HepG2 (cell line): ENCODE results near the gene RSPRY1. TPM values are rescaled to one million over a fixed set of nuclear protein-coding genes. Genes with fewer than 3 reads are reported as not detected.
A peak's percentile ranks its signal among the peaks of the same experiment; 100 is the strongest.

Experiments used
- ARNT ChIP-seq: fragments of 450-650 bp; IDR thresholded peaks from 2 replicates; pipeline ENCODE4 v1.6.1; 2017
- CEBPB ChIP-seq: IDR thresholded peaks from 2 replicates; pipeline ENCODE4 v1.6.1; 2011; ENCODE audit warnings: low read depth, low read length, improper control_type of control experiment, borderline replicate concordance
- FOXO1 ChIP-seq: sonication (generic); formaldehyde crosslinking; IDR thresholded peaks from 2 replicates; pipeline ENCODE4 v1.4.0; 2020; ENCODE audit warnings: missing genetic modification reagents
- HCFC1 ChIP-seq: fragments of 150-350 bp; IDR thresholded peaks from 2 replicates; pipeline ENCODE4 v1.6.1; 2014; ENCODE audit warnings: low read depth, low read length
- HMG20B ChIP-seq: conservative IDR thresholded peaks from 2 replicates; pipeline ENCODE4 v1.6.1; 2016; ENCODE audit warnings: missing genetic modification reagents, missing compliant biosample characterization
- KAT8 ChIP-seq: IDR thresholded peaks from 2 replicates; pipeline ENCODE4 v1.6.1; 2016; ENCODE audit warnings: missing genetic modification reagents, missing compliant biosample characterization
- KLF9 ChIP-seq: IDR thresholded peaks from 2 replicates; pipeline ENCODE4 v1.6.1; 2016; ENCODE audit warnings: low read depth
- MBD4 ChIP-seq: IDR thresholded peaks from 2 replicates; pipeline ENCODE4 v1.6.1; 2012; ENCODE audit warnings: low read length, inconsistent platforms, borderline replicate concordance
- MEF2D ChIP-seq: sonication (generic); formaldehyde crosslinking; IDR thresholded peaks from 2 replicates; pipeline ENCODE4 v1.5.1; 2020; ENCODE audit warnings: mild to moderate bottlenecking, missing genetic modification reagents
- PLRG1 ChIP-seq: fragments of 450-650 bp; conservative IDR thresholded peaks from 2 replicates; pipeline ENCODE4 v1.6.1; 2016
- RNF2 ChIP-seq: fragments of 450-650 bp; conservative IDR thresholded peaks from 2 replicates; pipeline ENCODE4 v1.6.1; 2016; ENCODE audit warnings: low read depth
- ZNF296 ChIP-seq: sonication (generic); formaldehyde crosslinking; conservative IDR thresholded peaks from 2 replicates; pipeline ENCODE4 v1.5.0; 2020; ENCODE audit warnings: mild to moderate bottlenecking, missing genetic modification reagents
- ZNF326 ChIP-seq: sonication (generic); formaldehyde crosslinking; IDR thresholded peaks from 2 replicates; pipeline ENCODE4 v1.4.0; 2020; ENCODE audit warnings: missing genetic modification reagents, borderline replicate concordance
- ZNF33B ChIP-seq: sonication (generic); formaldehyde crosslinking; IDR thresholded peaks from 2 replicates; pipeline ENCODE4 v1.5.1; 2020; ENCODE audit warnings: mild to moderate bottlenecking, missing genetic modification reagents
- ZNF512 ChIP-seq: sonication (generic); formaldehyde crosslinking; IDR thresholded peaks from 2 replicates; pipeline ENCODE4 v1.4.0; 2020; ENCODE audit warnings: mild to moderate bottlenecking, missing genetic modification reagents
- ZNF747 ChIP-seq: sonication (generic); formaldehyde crosslinking; IDR thresholded peaks from 2 replicates; pipeline ENCODE4 v1.8.1; 2023; ENCODE audit warnings: missing genetic modification reagents, mild to moderate bottlenecking, borderline replicate concordance
- ZNF761 ChIP-seq: sonication (generic); formaldehyde crosslinking; conservative IDR thresholded peaks from 2 replicates; pipeline ENCODE4 v1.4.0; 2020; ENCODE audit warnings: mild to moderate bottlenecking, missing genetic modification reagents
- ZNF790 ChIP-seq: sonication (generic); formaldehyde crosslinking; IDR thresholded peaks from 2 replicates; pipeline ENCODE4 v1.8.0; 2022; ENCODE audit warnings: missing genetic modification reagents, mild to moderate bottlenecking, borderline replicate concordance
- ZSCAN12 ChIP-seq: sonication (generic); formaldehyde crosslinking; IDR thresholded peaks from 2 replicates; pipeline ENCODE4 v1.9.0; 2021; ENCODE audit warnings: mild to moderate bottlenecking, missing genetic modification reagents
- polyA plus RNA-seq, 8 experiments: library from polyadenylated mRNA; depleted of rRNA in 3 of 8; stranded (reverse) in 7 of 8; unstranded in 1 of 8; fragments of >200 nt; fragmentation: Illumina TruSeq in 4 of 8; extraction: Trizol in 4 of 8; gene quantifications; 2 replicates each; pipeline versions ENCODE4 v1.2.1 to v1.2.3, GENCODE V29; 2011 to 2016; ENCODE audit warnings: low read depth in 4 of 8, missing spikeins in 1 of 8, mixed read lengths in 1 of 8; ENCODE audit not compliant: insufficient read depth in 1 of 8
- total RNA-seq, 5 experiments: library from RNA; depleted of rRNA; stranded (reverse); fragments of >200 nt; fragmentation: Illumina TruSeq; extraction: Trizol; gene quantifications; 2 replicates each; pipeline ENCODE4 v1.2.3, GENCODE V29; 2016; ENCODE audit warnings: low read depth in 1 of 5
- TF ChIP-seq, protein P1 (sequence below): IDR thresholded peaks from 2 replicates; pipeline ENCODE4 v1.6.1; 2016; ENCODE audit warnings: low read depth, missing genetic modification reagents, missing compliant biosample characterization
- TF ChIP-seq, protein P2 (sequence below): sonication (generic); formaldehyde crosslinking; IDR thresholded peaks from 2 replicates; pipeline ENCODE4 v1.5.1; 2020; ENCODE audit warnings: missing genetic modification reagents, mild to moderate bottlenecking, borderline replicate concordance

Gene RSPRY1
- total and polyA plus RNA-seq, 2 of the 13 experiments (the other 11 are each of a cell fraction or from before 2014, with no cell fraction given), result 53.4 to 61.0 TPM

DNA sequence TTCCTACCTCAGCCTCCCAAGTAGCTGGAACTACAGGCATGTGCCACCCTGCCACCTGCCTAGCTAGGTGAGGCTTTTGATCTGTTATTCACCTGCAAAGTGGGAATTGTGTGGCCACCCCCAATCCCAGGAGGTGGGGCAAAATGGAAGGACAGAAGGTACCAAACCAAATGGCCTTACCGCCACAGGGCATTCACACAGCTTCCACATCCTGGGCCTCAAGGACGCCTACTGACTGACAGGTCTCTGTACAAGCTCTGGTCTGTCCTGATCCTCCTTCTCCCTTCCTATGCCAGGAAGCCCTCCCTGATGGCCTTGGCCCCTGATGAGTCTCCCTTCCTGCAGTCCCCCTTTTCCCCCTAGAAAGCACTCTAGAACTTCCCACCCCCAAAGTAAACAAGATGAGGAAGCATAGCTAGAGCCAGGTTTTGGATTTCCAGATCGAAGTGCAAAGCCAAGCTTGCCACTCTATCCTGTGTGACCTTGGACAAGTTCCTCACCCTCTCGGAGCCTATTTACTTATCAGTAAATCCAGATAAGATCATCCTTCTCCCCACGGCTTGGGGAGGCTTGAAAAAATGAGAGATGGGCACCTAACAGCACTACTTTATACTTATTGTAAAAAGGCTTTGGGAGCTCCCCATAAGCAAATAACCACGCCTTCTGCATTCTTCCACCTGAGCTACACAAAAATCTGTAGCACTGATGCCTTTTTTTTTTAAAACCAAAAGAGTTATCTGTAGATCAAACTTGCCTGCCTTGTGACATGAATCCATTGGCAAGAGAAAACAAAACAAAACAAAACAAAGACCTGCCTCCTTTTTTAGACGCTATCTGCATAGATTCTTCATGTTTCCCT, 93.9 kb downstream of the RSPRY1 start (continued):
- TF ChIP-seq MEF2D (CRISPR knock-in tag), result peak; percentile 94
- TF ChIP-seq ZSCAN12 (CRISPR knock-in tag), result no peak
- TF ChIP-seq MBD4, result no peak
- TF ChIP-seq ARNT, result no peak
- peak; percentile 38; the same call in 1 of the 2 replicates for TF ChIP-seq KLF9 (CRISPR knock-in tag)
- peak; percentile 95; the same call in 1 of the 2 replicates for TF ChIP-seq ZNF747 (CRISPR knock-in tag)
- no peak for TF ChIP-seq ZNF326 (CRISPR knock-in tag)
- TF ChIP-seq, protein P1, sequence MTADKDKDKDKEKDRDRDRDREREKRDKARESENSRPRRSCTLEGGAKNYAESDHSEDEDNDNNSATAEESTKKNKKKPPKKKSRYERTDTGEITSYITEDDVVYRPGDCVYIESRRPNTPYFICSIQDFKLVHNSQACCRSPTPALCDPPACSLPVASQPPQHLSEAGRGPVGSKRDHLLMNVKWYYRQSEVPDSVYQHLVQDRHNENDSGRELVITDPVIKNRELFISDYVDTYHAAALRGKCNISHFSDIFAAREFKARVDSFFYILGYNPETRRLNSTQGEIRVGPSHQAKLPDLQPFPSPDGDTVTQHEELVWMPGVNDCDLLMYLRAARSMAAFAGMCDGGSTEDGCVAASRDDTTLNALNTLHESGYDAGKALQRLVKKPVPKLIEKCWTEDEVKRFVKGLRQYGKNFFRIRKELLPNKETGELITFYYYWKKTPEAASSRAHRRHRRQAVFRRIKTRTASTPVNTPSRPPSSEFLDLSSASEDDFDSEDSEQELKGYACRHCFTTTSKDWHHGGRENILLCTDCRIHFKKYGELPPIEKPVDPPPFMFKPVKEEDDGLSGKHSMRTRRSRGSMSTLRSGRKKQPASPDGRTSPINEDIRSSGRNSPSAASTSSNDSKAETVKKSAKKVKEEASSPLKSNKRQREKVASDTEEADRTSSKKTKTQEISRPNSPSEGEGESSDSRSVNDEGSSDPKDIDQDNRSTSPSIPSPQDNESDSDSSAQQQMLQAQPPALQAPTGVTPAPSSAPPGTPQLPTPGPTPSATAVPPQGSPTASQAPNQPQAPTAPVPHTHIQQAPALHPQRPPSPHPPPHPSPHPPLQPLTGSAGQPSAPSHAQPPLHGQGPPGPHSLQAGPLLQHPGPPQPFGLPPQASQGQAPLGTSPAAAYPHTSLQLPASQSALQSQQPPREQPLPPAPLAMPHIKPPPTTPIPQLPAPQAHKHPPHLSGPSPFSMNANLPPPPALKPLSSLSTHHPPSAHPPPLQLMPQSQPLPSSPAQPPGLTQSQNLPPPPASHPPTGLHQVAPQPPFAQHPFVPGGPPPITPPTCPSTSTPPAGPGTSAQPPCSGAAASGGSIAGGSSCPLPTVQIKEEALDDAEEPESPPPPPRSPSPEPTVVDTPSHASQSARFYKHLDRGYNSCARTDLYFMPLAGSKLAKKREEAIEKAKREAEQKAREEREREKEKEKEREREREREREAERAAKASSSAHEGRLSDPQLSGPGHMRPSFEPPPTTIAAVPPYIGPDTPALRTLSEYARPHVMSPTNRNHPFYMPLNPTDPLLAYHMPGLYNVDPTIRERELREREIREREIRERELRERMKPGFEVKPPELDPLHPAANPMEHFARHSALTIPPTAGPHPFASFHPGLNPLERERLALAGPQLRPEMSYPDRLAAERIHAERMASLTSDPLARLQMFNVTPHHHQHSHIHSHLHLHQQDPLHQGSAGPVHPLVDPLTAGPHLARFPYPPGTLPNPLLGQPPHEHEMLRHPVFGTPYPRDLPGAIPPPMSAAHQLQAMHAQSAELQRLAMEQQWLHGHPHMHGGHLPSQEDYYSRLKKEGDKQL (CRISPR knock-in tag), result peak; percentile 74; the same call in 1 of the 2 replicates
- TF ChIP-seq CEBPB, result no peak
- no peak for TF ChIP-seq RNF2
- TF ChIP-seq HCFC1, result 0 out of 2 replicates have a peak, but pooled peaks have one; percentile 10
- TF ChIP-seq PLRG1, result no peak
- no peak; the same call in none of the 2 replicates for TF ChIP-seq FOXO1 (CRISPR knock-in tag)
- TF ChIP-seq KAT8, result peak; percentile 90
- TF ChIP-seq ZNF296 (CRISPR knock-in tag), result peak; percentile 31; the same call in 1 of the 2 replicates
- TF ChIP-seq ZNF33B, result peak; percentile 92; the same call in 1 of the 2 replicates
- peak; percentile 80 for TF ChIP-seq HMG20B (CRISPR knock-in tag)
- TF ChIP-seq, protein P2, sequence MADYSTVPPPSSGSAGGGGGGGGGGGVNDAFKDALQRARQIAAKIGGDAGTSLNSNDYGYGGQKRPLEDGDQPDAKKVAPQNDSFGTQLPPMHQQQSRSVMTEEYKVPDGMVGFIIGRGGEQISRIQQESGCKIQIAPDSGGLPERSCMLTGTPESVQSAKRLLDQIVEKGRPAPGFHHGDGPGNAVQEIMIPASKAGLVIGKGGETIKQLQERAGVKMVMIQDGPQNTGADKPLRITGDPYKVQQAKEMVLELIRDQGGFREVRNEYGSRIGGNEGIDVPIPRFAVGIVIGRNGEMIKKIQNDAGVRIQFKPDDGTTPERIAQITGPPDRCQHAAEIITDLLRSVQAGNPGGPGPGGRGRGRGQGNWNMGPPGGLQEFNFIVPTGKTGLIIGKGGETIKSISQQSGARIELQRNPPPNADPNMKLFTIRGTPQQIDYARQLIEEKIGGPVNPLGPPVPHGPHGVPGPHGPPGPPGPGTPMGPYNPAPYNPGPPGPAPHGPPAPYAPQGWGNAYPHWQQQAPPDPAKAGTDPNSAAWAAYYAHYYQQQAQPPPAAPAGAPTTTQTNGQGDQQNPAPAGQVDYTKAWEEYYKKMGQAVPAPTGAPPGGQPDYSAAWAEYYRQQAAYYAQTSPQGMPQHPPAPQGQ (CRISPR knock-in tag), result peak; percentile 89; the same call in 1 of the 2 replicates
- TF ChIP-seq ZNF512 (CRISPR knock-in tag), result no peak; the same call in 1 of the 2 replicates
- TF ChIP-seq ZNF761 (CRISPR knock-in tag), result peak; percentile 84; the same call in 1 of the 2 replicates
- no peak for TF ChIP-seq ZNF790 (CRISPR knock-in tag)
